B cell (primary cell): ENCODE measurements around the gene ADAMTS14. TPM values are rescaled to one million over a fixed set of nuclear protein-coding genes. Genes with fewer than 3 reads are reported as not detected.

ENCODE experiments used
- ATAC-seq: fragments of 200-7000 bp; cut with Tn5 transposase; one replicate; pipeline ENCODE4 v1.10.0; 2021; ENCODE audit warnings: low read depth, mild to moderate bottlenecking, moderate number of reproducible peaks, moderate library complexity
- CTCF ChIA-PET: fragments of 350-600 bp; sonication (Branson Sonifier 250); formaldehyde crosslinking; loops from one replicate; lab custom pipeline; 2021; ENCODE audit warnings: antibody characterized with exemption, inconsistent platforms; lab: Charles Lee
- POLR2A ChIA-PET: fragments of 350-600 bp; sonication (Branson Sonifier 250); formaldehyde crosslinking; loops from one replicate; lab custom pipeline; 2021; ENCODE audit warnings: antibody characterized with exemption; lab: Charles Lee
- DNase-seq: peaks from one replicate; pipeline ENCODE4 v3.0.0; 2013
- H2AFZ ChIP-seq: 2 replicates; pipeline ENCODE4 v1.6.1; 2012; ENCODE audit warnings: mild to moderate bottlenecking, low read depth, low read length; ENCODE audit not compliant: insufficient read depth, poor library complexity, severe bottlenecking
- H3K27ac ChIP-seq, 2 donors: 1 replicate in 1 of 2; 2 replicates in 1 of 2; pipeline ENCODE4 v1.5.1; 2012 to 2013; ENCODE audit warnings: low read length in 2 of 2, mild to moderate bottlenecking in 2 of 2, moderate library complexity in 1 of 2
- H3K27me3 ChIP-seq, 4 experiments: fragments of 200-600 bp in 1 of 4; sonication (generic) in 1 of 4; replicated peaks in 1 of 4; 1 replicate in 2 of 4; 2 replicates in 2 of 4; pipeline versions ENCODE4 v1.6.1 to v1.7.0; 2013 to 2016; ENCODE audit warnings: low read length in 3 of 4, mild to moderate bottlenecking in 2 of 4, mixed read lengths in 1 of 4, moderate library complexity in 1 of 4; ENCODE audit not compliant: insufficient read depth in 4 of 4, control insufficient read depth in 3 of 4; ENCODE audit errors: control extremely low read depth in 1 of 4
- H3K36me3 ChIP-seq, 2 experiments: replicated peaks in 1 of 2; 1 replicate in 1 of 2; 2 replicates in 1 of 2; pipeline versions ENCODE4 v1.6.1 to v1.7.1; 2013; ENCODE audit warnings: low read length in 1 of 2; ENCODE audit not compliant: insufficient read depth in 2 of 2, control insufficient read depth in 1 of 2; ENCODE audit errors: control extremely low read depth in 1 of 2, extremely low read depth in 1 of 2
- H3K4me1 ChIP-seq, 2 donors: fragments of 200-600 bp in 1 of 2; sonication (generic) in 1 of 2; 1 replicate in 1 of 2; 2 replicates in 1 of 2; pipeline versions ENCODE4 v1.5.1 to v1.6.1; 2013 to 2017; ENCODE audit warnings: low read length in 2 of 2; ENCODE audit not compliant: control insufficient read depth in 2 of 2, insufficient read depth in 2 of 2
- H3K4me2 ChIP-seq: replicated peaks from 2 replicates; pipeline ENCODE3; 2012; ENCODE audit warnings: mild to moderate bottlenecking, low read depth, low read length; ENCODE audit not compliant: poor library complexity, severe bottlenecking
- H3K4me3 ChIP-seq, 5 experiments: fragments of 200-600 bp in 1 of 5; sonication (generic) in 1 of 5; 1 replicate in 3 of 5; 2 replicates in 2 of 5; pipeline versions ENCODE4 v1.5.1 to v1.7.0; 2011 to 2016; ENCODE audit warnings: low read length in 4 of 5, mild to moderate bottlenecking in 4 of 5, low read depth in 2 of 5, control low read depth in 1 of 5, moderate library complexity in 1 of 5; ENCODE audit not compliant: insufficient read depth in 1 of 5; ENCODE audit errors: control extremely low read depth in 1 of 5, extremely low read depth in 1 of 5
- H3K79me2 ChIP-seq: fragments of 200-600 bp; sonication (generic); one replicate; pipeline ENCODE4 v1.6.0; 2016; ENCODE audit warnings: low read length; ENCODE audit not compliant: control insufficient read depth, insufficient read depth
- H3K9ac ChIP-seq: fragments of 200-600 bp; sonication (generic); 2 replicates; pipeline ENCODE4 v1.6.1; 2017; ENCODE audit warnings: mild to moderate bottlenecking, low read length, moderate library complexity
- H3K9me3 ChIP-seq, 3 donors: one replicate each; pipeline versions ENCODE4 v1.6.1 to v1.7.1; 2013; ENCODE audit warnings: low read length in 2 of 3; ENCODE audit not compliant: control insufficient read depth in 2 of 3, insufficient read depth in 1 of 3; ENCODE audit errors: control extremely low read depth in 1 of 3
- H4K20me1 ChIP-seq: 2 replicates; pipeline ENCODE4 v1.6.0; 2012; ENCODE audit warnings: mild to moderate bottlenecking, low read length; ENCODE audit not compliant: insufficient read depth, control insufficient read depth, poor library complexity, severe bottlenecking
- H3K27ac Mint-ChIP-seq: one replicate; pipeline ENCODE4 v1.8.0; 2021; ENCODE audit warnings: mixed read lengths
- H3K27me3 Mint-ChIP-seq: one replicate; pipeline ENCODE4 v1.8.0; 2021; ENCODE audit warnings: mixed read lengths
- H3K4me1 Mint-ChIP-seq: one replicate; pipeline ENCODE4 v1.8.0; 2021; ENCODE audit warnings: mixed read lengths
- H3K4me3 Mint-ChIP-seq: one replicate; pipeline ENCODE4 v1.8.0; 2021; ENCODE audit warnings: mixed read lengths
- H3K9me3 Mint-ChIP-seq: one replicate; pipeline ENCODE4 v1.8.0; 2022; ENCODE audit warnings: mixed read lengths; ENCODE audit not compliant: insufficient read depth
- CTCF ChIP-seq: fragments of 200-600 bp; IDR thresholded peaks from one replicate; pipeline ENCODE4 v1.8.0; 2022; ENCODE audit warnings: antibody characterized with exemption, mild to moderate bottlenecking
- EZH2 ChIP-seq: IDR thresholded peaks from 2 replicates; pipeline ENCODE4 v1.6.1; 2012; ENCODE audit warnings: borderline replicate concordance, low read depth, mild to moderate bottlenecking, moderate library complexity, low read length; ENCODE audit not compliant: insufficient read depth, poor library complexity, severe bottlenecking
- WGBS: methylation state at CpG from one replicate; pipeline ENCODE4 v1.1.5; 2013; ENCODE audit warnings: missing lambda C conversion rate; ENCODE audit not compliant: insufficient coverage; 5-methylcytosine and 5-hydroxymethylcytosine counted together
- intact Hi-C: fragments of 100-400 bp; cut with micrococcal nuclease; formaldehyde crosslinking; loops from one replicate; pipeline ENCODE4 v1.10.0; 2022
- polyA plus RNA-seq: library from polyadenylated mRNA; depleted of rRNA; stranded (reverse); fragments of >200 nt; gene quantifications from 2 replicates; pipeline ENCODE4 v1.2.3, GENCODE V29; 2012
- total RNA-seq, 2 donors: library from RNA; stranded (reverse); fragments of 120-200 nt in 1 of 2; gene quantifications; 1 replicate in 1 of 2; 2 replicates in 1 of 2; pipeline versions ENCODE4 v1.2.3 to v1.2.4, GENCODE V29; 2013 to 2022

ADAMTS14 gene
- total and polyA plus RNA-seq, 2 donors (not counting 1 experiment from before 2014, with no cell fraction given), result not detected

GRCh38 chr10:70736525-70736924 lies 64.2 kb downstream of the ADAMTS14 start:
- H3K9me3 Mint-ChIP-seq, result no peaks in the 10 kb centered on the region
- no peak overlapping the region for H3K4me3 Mint-ChIP-seq
- H3K4me1 Mint-ChIP-seq, result no peaks in the 10 kb centered on the region
- Histone ChIP-seq H3K79me2 (no peaks in the 10 kb centered on the region), H3K4me1 (no peaks in the 10 kb centered on the region), H3K9ac (no peak overlapping the region), H3K36me3 (no peaks in the 10 kb centered on the region), H3K27me3 (no peaks in the 10 kb centered on the region), H2AFZ (no peak overlapping the region), H3K4me2 (no peak overlapping the region), H4K20me1 (no peaks in the 10 kb centered on the region), H3K4me3 (no peak overlapping the region), H3K9me3 (no peaks in the 10 kb centered on the region), H3K27ac (no peak overlapping the region)
- ChIA-PET CTCF (no interaction called here), POLR2A (no interaction called here)
- peaks cover 8% of the 10 kb centered on the region for H3K27me3 Mint-ChIP-seq
- no peak overlapping the region for H3K27ac Mint-ChIP-seq
- no peak for ATAC-seq
- WGBS, result 95% methylated on average over 3 of the region's 3 CpGs
- no peak for DNase-seq
- TF ChIP-seq CTCF, result no peak
- TF ChIP-seq EZH2, result no peak
- intact Hi-C loops, result no loop called here

GRCh38 chr10:70737250-70737649 lies 64.9 kb downstream of the ADAMTS14 start:
- no peaks in the 10 kb centered on the region for H3K9me3 ChIP-seq
- intact Hi-C loops, result no loop called here
- H3K27me3 Mint-ChIP-seq, result peaks cover 8% of the 10 kb centered on the region
- H2AFZ ChIP-seq, result no peak overlapping the region
- ChIA-PET CTCF (interaction anchor here (1.4 kb wide), 1 partner anchor 22 kb away, joined by 3 read pairs; no protein-coding TSS in a partner anchor), POLR2A (no interaction called here)
- H3K27ac ChIP-seq, result no peak overlapping the region
- H3K4me3 ChIP-seq, result no peak overlapping the region
- H3K4me1 Mint-ChIP-seq, result no peaks in the 10 kb centered on the region
- no peaks in the 10 kb centered on the region for H3K36me3 ChIP-seq
- H3K9ac ChIP-seq, result no peak overlapping the region
- no peaks in the 10 kb centered on the region for H3K27me3 ChIP-seq
- H4K20me1 ChIP-seq, result no peaks in the 10 kb centered on the region
- WGBS, result 74% methylated on average over 5 of the region's 6 CpGs
- H3K4me2 ChIP-seq, result no peak overlapping the region
- no peak for TF ChIP-seq CTCF
- H3K4me3 Mint-ChIP-seq, result no peak overlapping the region
- H3K9me3 Mint-ChIP-seq, result no peaks in the 10 kb centered on the region
- no peaks in the 10 kb centered on the region for H3K4me1 ChIP-seq
- DNase-seq (no peak), ATAC-seq (no peak)
- no peak overlapping the region for H3K27ac Mint-ChIP-seq
- H3K79me2 ChIP-seq, result no peaks in the 10 kb centered on the region
